ENCODE data around the gene ADD2.

DNA sequence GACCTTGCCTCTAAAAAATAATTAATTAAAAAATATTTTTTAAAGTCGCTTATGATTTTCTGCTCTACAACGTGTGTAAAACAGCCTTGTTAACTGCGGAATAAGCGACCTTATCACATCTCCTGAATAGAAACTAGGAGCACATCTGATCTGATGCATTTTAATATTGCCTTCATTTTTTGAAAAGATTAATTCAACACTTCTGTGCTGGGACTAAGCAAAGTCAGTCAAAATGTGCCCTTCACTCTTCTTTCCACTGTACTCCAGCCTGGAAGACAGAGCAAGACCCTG, 39.8 kb upstream of the ADD2 start:
- TF ChIP-seq EZH2phosphoT487 (IDR thresholded peaks at IDR 0.05; ENCODE audit: insufficient read depth, low read depth) = no peak
- no peak for TF ChIP-seq EZH2 (IDR thresholded peaks at IDR 0.05; ENCODE audit: insufficient read depth, poor library complexity, severe bottlenecking)

Measured in GM23248 (cell line).